GM21423 (cell line): ENCODE data around the gene NAGS.
"Not testable (repeated sequence)": the region's sequence is repeated elsewhere in the genome, so short reads cannot be mapped to it uniquely, and the experiment has no call there.

Experiments
- ATAC-seq: cut with Tn5 transposase; IDR thresholded peaks from one replicate; pipeline ENCODE4 v1.9.1; 2021; ENCODE audit warnings: mild to moderate bottlenecking, moderate library complexity; ENCODE audit not compliant: unreplicated experiment

NAGS gene

GRCh38 chr17:44006272-44006597, 1.8 kb downstream of the NAGS start:
- ATAC-seq, result no peak

DNA sequence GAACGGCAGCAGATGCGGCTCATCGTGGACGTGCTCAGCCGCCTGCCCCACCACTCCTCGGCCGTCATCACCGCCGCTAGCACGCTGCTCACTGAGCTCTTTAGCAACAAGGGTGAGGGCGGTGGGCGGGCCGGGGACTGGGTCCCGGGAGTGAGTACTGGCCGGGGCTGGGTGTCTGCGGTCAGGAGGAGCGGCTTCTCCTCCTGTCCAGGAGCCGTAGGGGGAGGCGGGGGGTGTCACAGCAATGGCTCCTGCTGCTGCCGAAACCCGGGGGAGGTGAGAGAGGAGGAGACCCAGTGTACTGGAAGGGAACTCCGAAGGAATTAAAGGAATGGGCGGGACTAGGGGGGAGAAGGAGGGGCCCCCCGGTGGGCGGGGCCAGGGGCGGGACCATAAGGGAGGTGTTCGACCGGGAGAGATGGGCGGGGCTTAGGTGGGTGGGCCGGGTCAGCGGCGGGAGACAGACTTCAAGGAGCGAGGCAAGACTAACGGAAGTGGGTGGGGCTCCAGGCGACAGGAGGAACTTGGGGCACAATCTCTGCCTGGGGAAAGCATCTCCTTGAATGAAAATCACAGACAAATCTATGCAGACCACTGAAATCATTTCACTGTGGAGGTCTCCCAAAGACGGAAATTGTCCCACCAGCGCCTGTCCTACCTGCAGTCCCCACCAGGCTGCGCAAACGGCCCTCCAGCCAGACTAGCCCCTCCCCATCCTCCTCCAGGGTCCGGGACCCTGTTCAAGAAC, 2.4 kb downstream of the NAGS start:
- ATAC-seq, result peak; percentile 67

DNA sequence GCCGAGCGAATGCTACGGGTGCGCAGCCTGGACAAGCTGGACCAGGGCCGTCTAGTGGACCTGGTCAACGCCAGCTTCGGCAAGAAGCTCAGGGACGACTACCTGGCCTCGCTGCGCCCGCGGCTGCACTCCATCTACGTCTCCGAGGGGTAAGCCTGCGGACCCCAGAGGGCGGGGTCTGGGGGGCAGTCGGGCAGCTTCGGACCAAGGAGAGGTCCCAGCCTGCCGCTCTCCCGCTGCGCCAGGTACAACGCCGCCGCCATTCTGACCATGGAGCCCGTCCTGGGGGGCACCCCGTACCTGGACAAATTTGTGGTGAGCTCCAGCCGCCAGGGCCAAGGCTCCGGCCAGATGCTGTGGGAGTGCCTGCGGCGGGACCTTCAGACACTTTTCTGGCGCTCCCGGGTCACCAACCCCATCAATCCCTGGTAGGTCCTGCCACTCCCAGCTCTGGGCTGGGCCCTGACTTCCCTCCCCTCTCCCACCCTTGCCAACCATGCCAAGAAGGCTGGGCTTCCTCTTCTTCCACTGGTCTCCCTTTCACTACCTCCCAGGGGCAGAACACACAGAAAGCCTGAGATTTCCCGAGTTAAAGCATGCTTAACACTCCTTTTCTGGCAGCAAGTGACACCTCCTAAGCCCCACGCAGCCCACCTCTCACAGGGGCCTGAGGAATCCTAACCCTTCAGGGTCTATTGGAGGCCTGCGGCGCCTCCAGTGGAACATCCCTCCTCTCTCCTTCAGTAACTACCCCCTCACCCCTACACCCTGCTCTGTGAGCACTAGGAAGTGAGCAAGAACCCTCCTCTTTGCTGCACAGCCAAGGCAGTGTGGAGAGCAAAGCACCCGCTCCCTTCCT, 3.2 kb downstream of the NAGS start:
- ATAC-seq, result peak; percentile 2

- ATAC-seq, result no peak
Observed at GRCh38 chr17:44008205-44008909, 3.9 kb downstream of the NAGS start.

GRCh38 chr17:44010966-44011647, 6.7 kb downstream of the NAGS start:
- no peak for ATAC-seq

DNA sequence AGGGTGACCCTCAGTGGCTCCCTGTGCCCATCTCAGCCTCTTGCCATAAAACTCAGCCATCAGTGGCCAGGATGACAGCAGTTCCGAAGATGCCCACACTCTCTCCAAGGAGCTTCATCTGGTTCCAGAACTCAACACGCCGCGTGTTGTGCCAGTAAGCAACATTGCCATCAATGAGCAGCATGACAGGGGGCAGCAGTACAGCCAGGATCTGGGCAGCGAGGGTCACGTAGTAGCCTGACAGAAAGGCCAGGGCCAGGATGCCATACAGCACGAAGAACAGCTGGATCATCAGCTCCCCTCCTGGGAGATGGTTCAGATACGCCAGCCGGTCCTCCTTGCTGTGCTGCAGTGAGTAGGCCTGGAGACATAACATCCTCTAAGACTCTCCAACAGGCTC, 7.5 kb downstream of the NAGS start:
- ATAC-seq, result no peak

DNA sequence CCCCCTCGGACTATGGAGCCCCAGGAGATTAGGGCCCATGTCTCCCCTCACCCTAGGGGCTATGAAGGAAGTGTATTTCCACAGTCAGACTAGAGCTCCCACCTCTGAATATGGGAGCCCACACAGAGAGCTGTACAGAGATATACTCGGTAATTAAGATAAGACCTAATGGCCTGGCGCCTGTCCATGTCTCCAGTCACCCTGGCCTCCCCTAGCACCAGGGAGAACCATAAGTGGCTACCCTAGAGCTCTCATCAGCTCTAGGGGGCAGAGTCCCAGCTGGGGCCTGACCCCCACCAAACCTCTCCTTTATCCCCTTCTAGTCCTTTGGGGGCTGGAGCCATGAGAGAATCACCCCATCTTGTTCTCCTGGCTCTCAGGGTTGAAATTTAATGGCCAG, 8.0 kb downstream of the NAGS start:
- ATAC-seq, result no peak

GRCh38 chr17:44012874-44013273, 8.5 kb downstream of the NAGS start:
- no peak for ATAC-seq

DNA sequence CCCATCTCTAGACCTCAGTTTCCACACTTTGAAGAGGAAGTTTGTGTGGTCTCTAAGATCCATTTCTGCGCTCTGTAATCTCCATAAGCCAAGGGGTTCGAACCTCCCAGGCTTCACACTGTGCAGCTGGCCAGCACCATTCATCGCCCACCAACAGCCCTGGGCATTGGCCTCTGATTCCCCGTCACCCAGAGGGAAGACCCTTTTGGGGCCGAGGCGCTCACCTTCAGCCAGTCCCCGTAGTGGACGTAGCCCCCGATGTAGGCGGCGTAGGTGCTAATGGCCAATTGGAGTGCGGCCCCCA, 9.7 kb downstream of the NAGS start:
- ATAC-seq, result no peak

DNA sequence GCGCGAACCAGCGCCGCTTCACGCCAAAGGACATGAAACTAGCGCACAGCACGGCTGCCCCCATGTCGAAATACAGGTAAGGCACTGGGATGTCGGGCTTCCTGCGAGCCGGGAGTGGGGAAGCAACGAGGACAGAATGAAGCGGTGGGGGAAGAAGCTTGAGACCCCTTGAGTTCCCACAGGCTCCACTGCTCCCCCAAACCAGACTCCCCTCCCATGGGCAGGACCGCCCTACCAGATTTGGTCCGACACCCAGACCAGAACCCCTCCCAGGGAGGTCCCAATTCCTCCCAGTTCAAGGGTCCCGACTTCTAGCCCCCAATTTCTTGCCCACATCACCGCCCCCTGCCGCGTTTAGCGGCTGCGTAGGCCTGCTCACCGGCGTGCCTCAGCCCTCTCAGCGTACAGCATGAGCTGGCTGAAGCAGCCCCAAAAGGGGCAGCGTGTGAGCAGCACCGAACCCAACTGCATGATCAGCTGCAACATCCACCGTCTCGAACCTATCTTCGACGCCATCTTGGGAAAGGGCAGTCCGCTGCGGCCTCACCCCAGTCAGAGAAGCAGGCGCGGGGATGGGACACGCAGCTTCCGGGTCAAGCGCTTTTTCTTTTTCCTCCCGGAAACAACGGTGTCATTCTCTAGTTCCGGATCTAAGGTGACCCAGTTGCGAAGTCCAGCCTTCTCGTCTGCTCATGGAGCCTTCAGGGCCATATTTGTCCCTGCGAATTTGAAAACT, 10.2 kb downstream of the NAGS start, which contains the start of gene TMEM101:
TMEM101 (minus strand) TSS at position 527 of the 736 bp plus-strand sequence; CDS start at position 516, 11 bp downstream.
- ATAC-seq, result peak; percentile 89

DNA sequence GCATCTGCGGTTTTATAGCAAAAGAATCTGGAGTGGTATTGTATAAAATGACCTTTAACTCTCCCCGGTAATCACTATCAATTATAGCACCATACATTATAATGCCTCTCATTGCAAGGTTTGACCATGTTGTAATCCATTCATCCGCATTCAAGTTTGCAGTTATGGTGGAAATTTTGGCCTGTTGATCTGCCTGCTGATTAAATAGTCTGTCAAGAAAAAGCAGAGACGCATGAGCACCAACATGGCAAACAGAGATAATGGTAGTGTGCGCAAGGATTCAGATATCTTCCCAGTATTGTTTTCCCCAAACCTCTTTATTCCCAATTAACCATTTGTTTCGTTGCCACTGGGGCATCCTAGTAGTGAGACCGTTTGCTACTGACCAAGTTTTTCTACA, 16.8 kb downstream of the NAGS start:
- not testable (repeated sequence) for ATAC-seq

DNA sequence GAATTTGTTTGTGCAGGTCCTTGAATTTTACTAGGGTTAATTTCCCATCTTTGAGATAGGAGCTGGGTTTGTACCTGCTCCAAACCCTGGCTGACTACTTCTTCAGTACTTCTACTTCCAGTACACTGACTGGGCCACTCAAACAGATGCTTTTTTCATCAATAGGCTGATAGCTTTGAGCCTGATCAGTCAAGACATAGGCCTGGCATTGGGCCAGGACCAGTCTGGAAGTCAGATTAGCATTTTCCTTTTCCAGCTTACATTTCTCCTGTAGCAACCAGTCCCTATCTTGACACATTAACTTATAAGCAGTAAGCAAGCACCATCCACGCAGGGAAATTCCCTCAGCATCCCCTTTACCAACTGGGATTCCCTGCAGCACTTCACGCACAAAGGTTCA, 17.8 kb downstream of the NAGS start:
- no peak for ATAC-seq

DNA sequence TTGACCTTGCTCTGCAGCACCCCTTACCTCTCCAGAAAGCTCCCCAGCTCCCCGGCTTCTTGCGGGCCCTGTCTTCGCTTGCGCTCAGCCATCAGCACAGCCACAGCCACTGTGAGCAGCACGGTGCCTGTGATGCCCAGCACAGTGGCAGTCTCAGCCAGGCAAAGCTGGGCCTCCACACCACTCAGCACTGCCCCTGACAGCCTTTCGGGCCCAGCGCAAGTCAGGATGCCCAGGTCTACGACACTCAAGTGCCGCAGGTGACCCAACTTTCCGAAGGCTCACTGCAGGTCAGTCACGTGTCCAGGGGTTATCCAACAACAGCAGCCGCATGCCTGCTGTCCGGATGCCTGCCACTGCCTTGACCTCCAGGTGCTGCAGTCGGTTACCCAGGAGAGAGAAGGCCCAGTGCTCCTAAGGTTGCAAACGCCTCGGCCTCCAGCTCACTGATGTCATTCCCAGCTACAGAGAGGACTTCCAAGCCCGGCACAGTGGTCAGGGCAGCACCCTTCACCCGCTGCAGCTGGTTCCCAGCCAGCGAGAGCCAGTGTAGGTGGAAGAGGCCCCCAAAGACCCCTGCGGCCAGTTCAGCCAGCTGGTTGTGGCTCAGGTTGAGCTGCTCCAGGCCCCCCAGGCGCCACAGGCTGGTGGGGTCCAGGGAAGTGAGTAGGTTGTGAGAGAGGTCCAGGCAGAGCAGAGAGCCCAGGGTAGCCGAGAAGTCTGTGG, 19.3 kb downstream of the NAGS start:
- ATAC-seq, result no peak

GRCh38 chr17:44024271-44024663, 19.8 kb downstream of the NAGS start:
- no peak for ATAC-seq

DNA sequence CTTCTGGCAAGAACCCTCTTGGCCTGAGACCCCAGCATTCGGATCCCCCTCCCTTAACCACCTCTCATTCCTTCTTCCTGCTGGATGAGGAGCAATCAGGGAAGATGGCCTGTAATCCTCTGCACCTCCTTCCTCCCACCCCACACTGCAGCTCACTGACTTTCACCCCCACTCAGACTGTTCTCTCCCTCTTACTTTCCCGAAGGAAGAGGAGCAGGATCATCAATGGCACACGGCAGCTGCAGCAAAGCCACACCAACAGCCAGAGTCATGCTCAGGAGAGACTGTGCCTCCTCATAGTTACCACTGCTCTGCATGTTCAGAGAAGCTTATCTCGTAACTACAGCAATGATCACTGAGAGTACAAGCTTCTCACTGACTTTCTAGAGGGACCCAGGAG, 20.4 kb downstream of the NAGS start:
- no peak for ATAC-seq

DNA sequence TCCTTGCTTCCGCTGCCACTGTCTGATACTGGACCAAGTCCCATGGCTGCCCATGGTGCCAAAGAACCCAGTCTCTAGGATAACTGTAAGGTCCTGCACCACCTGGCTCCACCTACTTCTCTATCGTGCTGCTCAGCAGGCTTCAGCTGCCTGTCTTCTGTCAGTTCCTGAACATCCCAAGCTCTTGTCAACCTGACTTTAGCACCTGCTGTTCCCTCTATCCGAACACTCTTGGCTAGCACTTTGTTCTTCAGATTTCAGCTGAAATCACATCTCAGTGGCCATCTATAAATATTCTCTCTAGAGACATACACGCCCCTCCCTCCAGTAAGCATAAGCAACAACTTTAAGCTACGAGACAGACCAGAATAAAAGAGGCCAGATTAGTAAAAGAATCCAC, 25.3 kb downstream of the NAGS start:
- no peak for ATAC-seq

DNA sequence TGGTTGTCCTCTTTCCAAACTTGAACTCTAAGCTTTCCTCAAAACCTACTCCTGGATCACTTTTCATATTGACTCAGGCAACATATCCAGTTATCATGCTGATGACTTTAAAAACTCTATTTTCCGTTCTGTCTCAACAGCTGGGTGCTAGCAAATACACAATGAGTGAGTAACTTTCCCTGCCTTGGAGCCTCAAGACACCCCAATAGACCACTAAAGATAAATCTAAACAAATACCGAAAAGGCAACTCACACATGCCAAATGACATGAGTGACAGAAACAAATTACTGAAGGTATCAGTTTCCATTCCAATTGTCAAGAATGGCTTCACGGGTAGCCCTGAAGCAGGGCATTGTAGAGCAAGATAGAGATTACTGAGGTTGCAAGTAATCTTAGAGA, 26.1 kb downstream of the NAGS start:
- ATAC-seq, result no peak

DNA sequence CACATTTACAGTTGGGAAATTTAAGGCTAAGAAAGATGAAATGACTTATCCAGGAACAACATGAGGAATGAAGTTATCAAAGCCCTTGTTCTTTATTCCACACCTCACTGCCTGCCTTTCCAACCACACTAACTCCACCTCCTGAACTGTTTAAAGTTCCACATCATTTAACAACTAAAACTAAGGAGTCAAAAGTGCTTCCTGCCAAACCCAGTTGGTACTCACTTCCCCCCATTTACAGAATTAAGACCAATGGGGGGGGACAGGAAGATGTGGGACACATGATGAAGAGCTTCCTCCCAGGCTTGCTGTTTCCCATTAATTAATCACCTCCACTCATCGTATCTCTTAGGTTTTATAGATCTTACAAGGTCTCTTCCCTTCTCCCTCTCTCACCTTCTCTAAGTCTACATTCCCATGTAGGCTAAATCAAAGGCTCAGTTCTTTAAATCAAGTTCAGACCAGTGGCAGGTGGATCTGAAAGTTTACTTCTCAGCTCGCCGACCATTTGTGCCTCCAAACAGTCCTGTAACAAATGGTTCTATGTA, 29.5 kb downstream of the NAGS start:
- no peak for ATAC-seq

GRCh38 chr17:44034688-44035087, 30.3 kb downstream of the NAGS start:
- ATAC-seq, result not testable (repeated sequence)

- ATAC-seq, result no peak
Observed at GRCh38 chr17:44037471-44037870, 33.0 kb downstream of the NAGS start.
